Liver (tissue), 3 donors: ENCODE measurements around the gene LRP1-AS.

Experiments used
- ATF3 ChIP-seq: IDR thresholded peaks from 2 replicates; pipeline ENCODE4 v1.6.1; 2016; ENCODE audit warnings: antibody characterized with exemption
- CTCF ChIP-seq: fragments of 150-350 bp; IDR thresholded peaks from 2 replicates; pipeline ENCODE4 v1.5.1; 2017; ENCODE audit warnings: improper control_type of control experiment, low read depth, low read length; ENCODE audit not compliant: missing input control
- EGR1 ChIP-seq, 2 donors: IDR thresholded peaks; 2 replicates each; pipeline ENCODE4 v1.6.1; 2016 to 2018; ENCODE audit warnings: antibody characterized with exemption in 2 of 2, low read depth in 2 of 2
- REST ChIP-seq: IDR thresholded peaks from 2 replicates; pipeline ENCODE4 v1.6.1; 2016; ENCODE audit warnings: antibody characterized with exemption, mild to moderate bottlenecking
- RXRA ChIP-seq, 2 donors: IDR thresholded peaks; 2 replicates each; pipeline ENCODE4 v1.6.1; 2017 to 2018; ENCODE audit warnings: antibody characterized with exemption in 2 of 2, mild to moderate bottlenecking in 1 of 2
- TAF1 ChIP-seq: conservative IDR thresholded peaks from 2 replicates; pipeline ENCODE4 v1.6.1; 2016; ENCODE audit warnings: antibody characterized with exemption, mild to moderate bottlenecking
- YY1 ChIP-seq: IDR thresholded peaks from 2 replicates; pipeline ENCODE4 v1.6.1; 2016; ENCODE audit warnings: antibody characterized with exemption, mild to moderate bottlenecking
- ZBTB33 ChIP-seq: IDR thresholded peaks from 2 replicates; pipeline ENCODE4 v1.6.1; 2016; ENCODE audit warnings: antibody characterized with exemption
- donor health status: healthy.
- donor health status: healthy.

GRCh38 chr12:57143454-57143853, 4.0 kb downstream of the LRP1-AS start:
- TF ChIP-seq REST (no peak), CTCF (no peak), ATF3 (no peak), TAF1 (no peak), ZBTB33 (no peak), RXRA (IDR thresholded peaks at IDR 0.05) (no peak), EGR1 (IDR thresholded peaks at IDR 0.05; ENCODE audit: low read depth in 2 of 2) (no peak), YY1 (no peak)
